Stimulated activated CD4-positive, alpha-beta T cell treated with anti-CD3 and anti-CD28 coated beads, Interleukin-1b, Interleukin-23, amount 100 ng/mL, for 24 hours (primary cell): ENCODE measurements around the gene RANBP10.

Experiments
- DNase-seq, 4 experiments: peaks; one replicate each; pipeline ENCODE4 v3.0.0-alpha.2; 2020; ENCODE audit warnings: low read depth in 4 of 4, low spot score in 1 of 4

RANBP10 gene

GRCh38 chr16:67679935-67680897 is 126.1 kb downstream of the RANBP10 start:
- DNase-seq: no peak

- no peak for DNase-seq
Observed at GRCh38 chr16:67678354-67679023, 127.9 kb downstream of the RANBP10 start.

- no peak for DNase-seq
Observed at GRCh38 chr16:67677712-67678111, 128.6 kb downstream of the RANBP10 start.

GRCh38 chr16:67676939-67677338 is 129.4 kb downstream of the RANBP10 start:
- DNase-seq: no peak

- no peak for DNase-seq
Observed at GRCh38 chr16:67676516-67676915, 129.8 kb downstream of the RANBP10 start.

GRCh38 chr16:67675999-67676398 is 130.4 kb downstream of the RANBP10 start:
- DNase-seq: no peak

GRCh38 chr16:67675579-67675935 is 130.8 kb downstream of the RANBP10 start:
- no peak for DNase-seq

- DNase-seq: no peak
Observed at GRCh38 chr16:67674851-67675578, 131.3 kb downstream of the RANBP10 start.

GRCh38 chr16:67673712-67674580 is 132.4 kb downstream of the RANBP10 start:
- no peak for DNase-seq
